GM21526 (cell line): Measurements from ENCODE around the gene BORCS5.

Experiments
- ATAC-seq: cut with Tn5 transposase; IDR thresholded peaks from one replicate; pipeline ENCODE4 v1.9.1; 2021; ENCODE audit warnings: moderate library complexity; ENCODE audit not compliant: unreplicated experiment, low FRiP score

The BORCS5 gene

GRCh38 chr12:12506496-12506890 lies 149.6 kb downstream of the BORCS5 start:
- ATAC-seq, result no peak

GRCh38 chr12:12507121-12507520 lies 150.2 kb downstream of the BORCS5 start:
- no peak for ATAC-seq

DNA sequence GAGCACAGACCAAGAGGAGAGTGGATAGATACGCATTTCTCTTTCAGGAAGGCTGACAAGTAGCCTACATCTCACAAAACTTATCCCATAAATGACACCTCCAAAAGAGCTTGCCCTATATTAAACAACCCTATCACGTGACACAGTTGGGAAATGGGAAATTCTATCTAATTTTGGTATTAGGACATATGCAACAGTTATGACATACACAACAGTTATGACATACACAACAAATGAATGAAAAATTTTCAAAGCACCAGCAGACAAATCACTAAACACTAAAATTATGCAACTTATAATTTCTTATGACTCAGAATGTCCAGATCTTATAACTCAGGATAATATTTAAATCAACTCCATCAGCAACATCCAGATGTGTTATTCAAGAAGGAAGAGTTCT lies 151.7 kb downstream of the BORCS5 start:
- no peak for ATAC-seq

DNA sequence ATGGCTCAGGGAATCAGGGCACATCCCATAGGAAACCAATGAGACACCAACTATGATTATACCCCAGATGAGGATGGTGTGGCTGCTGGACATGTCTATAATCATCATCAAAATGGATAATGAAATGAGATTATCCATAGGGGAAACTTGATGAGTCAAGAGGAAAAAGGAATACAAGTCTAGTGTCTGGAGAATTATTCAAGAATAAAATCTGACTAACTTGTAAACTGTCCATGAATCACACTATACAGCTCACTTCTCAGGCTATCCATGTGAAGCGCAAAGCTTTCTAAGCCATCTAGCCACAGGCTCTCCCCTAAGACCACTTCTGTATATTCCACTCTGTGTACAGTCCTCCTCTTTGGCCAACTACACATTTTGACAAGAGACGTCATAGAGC lies 153.3 kb downstream of the BORCS5 start:
- ATAC-seq, result no peak

- ATAC-seq, result no peak
These were observed 153.7 kb downstream of the BORCS5 start for GRCh38 chr12:12510551-12510950.

GRCh38 chr12:12511021-12511783 lies 154.3 kb downstream of the BORCS5 start:
- no peak for ATAC-seq

- no peak for ATAC-seq
These were observed 155.2 kb downstream of the BORCS5 start for GRCh38 chr12:12511895-12512711.

- no peak for ATAC-seq
These were observed 156.6 kb downstream of the BORCS5 start for GRCh38 chr12:12513416-12514006.

- no peak for ATAC-seq
These were observed 161.6 kb downstream of the BORCS5 start for GRCh38 chr12:12518464-12518845.

DNA sequence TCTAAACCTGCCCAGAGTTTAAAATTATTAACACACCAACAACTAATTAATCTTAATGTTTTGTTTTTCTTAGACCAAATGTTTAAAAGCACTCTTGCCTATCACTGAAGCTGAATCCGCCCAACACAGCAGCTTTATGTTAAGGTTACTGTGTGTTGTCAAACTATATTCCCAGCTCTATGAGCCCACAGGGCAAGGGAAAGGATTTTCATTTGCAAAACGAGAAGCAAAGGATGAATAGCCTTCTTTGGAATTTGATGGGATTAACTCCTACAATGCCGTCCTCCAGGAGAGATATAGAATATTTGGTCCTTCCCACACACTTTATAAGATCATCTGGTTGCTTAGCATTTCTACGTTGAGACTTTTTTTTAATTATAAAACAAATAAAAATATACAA lies 162.0 kb downstream of the BORCS5 start:
- no peak for ATAC-seq
